OCI-LY1 (cell line): ENCODE data around the gene TRIM61.

ENCODE experiments used
- H2AFZ ChIP-seq: fragments of 200-600 bp; sonication (generic), shearing (Covaris generic); 2 replicates; pipeline ENCODE4 v1.6.0; 2014; ENCODE audit warnings: antibody characterized with exemption, mild to moderate bottlenecking, low read length
- H3F3A ChIP-seq: fragments of 200-600 bp; sonication (generic), shearing (Covaris generic); 2 replicates; pipeline ENCODE4 v1.6.0; 2014; ENCODE audit warnings: mild to moderate bottlenecking, antibody characterized with exemption, low read length, moderate library complexity; ENCODE audit not compliant: insufficient read depth
- H3K27ac ChIP-seq: fragments of 200-600 bp; sonication (generic); 2 replicates; pipeline ENCODE4 v1.5.1; 2014; ENCODE audit warnings: low read length, mixed run types, mild to moderate bottlenecking, low read depth; ENCODE audit not compliant: poor library complexity, severe bottlenecking
- H3K27me3 ChIP-seq: fragments of 200-600 bp; sonication (generic); 2 replicates; pipeline ENCODE4 v1.6.0; 2014; ENCODE audit warnings: antibody characterized with exemption, mild to moderate bottlenecking, low read length, moderate library complexity; ENCODE audit not compliant: insufficient read depth
- H3K36me3 ChIP-seq: fragments of 200-600 bp; sonication (generic); 2 replicates; pipeline ENCODE4 v1.6.1; 2014; ENCODE audit warnings: mild to moderate bottlenecking, antibody characterized with exemption, low read length, moderate library complexity, mixed read lengths; ENCODE audit not compliant: insufficient read depth
- H3K4me1 ChIP-seq: fragments of 200-600 bp; sonication (generic); 2 replicates; pipeline ENCODE4 v1.5.1; 2014; ENCODE audit warnings: mild to moderate bottlenecking, low read length, moderate library complexity; ENCODE audit not compliant: insufficient read depth, severe bottlenecking
- H3K4me2 ChIP-seq: fragments of 200-600 bp; sonication (generic), shearing (Covaris generic); 2 replicates; pipeline ENCODE4 v1.6.1; 2014; ENCODE audit warnings: low read length
- H3K4me3 ChIP-seq: fragments of 200-600 bp; sonication (generic); 2 replicates; pipeline ENCODE4 v1.5.1; 2014; ENCODE audit warnings: low read length, low read depth, mild to moderate bottlenecking, mixed read lengths; ENCODE audit not compliant: poor library complexity, severe bottlenecking
- H3K79me2 ChIP-seq: fragments of 200-600 bp; shearing (Covaris generic); 2 replicates; pipeline ENCODE4 v1.6.1; 2016; ENCODE audit warnings: mixed run types, low read length, mixed read lengths; ENCODE audit not compliant: insufficient read depth
- H3K9ac ChIP-seq: fragments of 200-600 bp; sonication (generic), shearing (Covaris generic); 2 replicates; pipeline ENCODE4 v1.6.1; 2014; ENCODE audit warnings: mild to moderate bottlenecking, low read length, mixed read lengths
- H3K9me2 ChIP-seq: fragments of 200-600 bp; sonication (generic), shearing (Covaris generic); 2 replicates; pipeline ENCODE4 v1.6.1; 2014; ENCODE audit warnings: low read depth, mild to moderate bottlenecking, low read length, mixed read lengths
- H3K9me3 ChIP-seq: fragments of 200-600 bp; shearing (Covaris generic); 2 replicates; pipeline ENCODE4 v1.6.1; 2014; ENCODE audit warnings: low read length, mixed read lengths
- H4K20me1 ChIP-seq: fragments of 200-600 bp; sonication (generic), shearing (Covaris generic); 2 replicates; pipeline ENCODE4 v1.6.0; 2016; ENCODE audit warnings: mild to moderate bottlenecking, low read length; ENCODE audit not compliant: insufficient read depth
- CTCF ChIP-seq: fragments of 200-600 bp; sonication (generic), shearing (Covaris generic); IDR thresholded peaks from 2 replicates; pipeline ENCODE4 v1.5.1; 2017; ENCODE audit warnings: mild to moderate bottlenecking, antibody characterized with exemption, low read length, moderate library complexity, mixed read lengths
- EZH2 ChIP-seq: fragments of 200-600 bp; sonication (generic), shearing (Covaris generic); IDR thresholded peaks from 2 replicates; pipeline ENCODE4 v1.8.0; 2017; ENCODE audit warnings: borderline replicate concordance, mixed run types, mild to moderate bottlenecking, antibody characterized with exemption, low read length, moderate library complexity, mixed read lengths

TRIM61 gene

GRCh38 chr4:164918956-164919355 is 58.5 kb downstream of the TRIM61 start:
- Histone ChIP-seq H3K79me2 (no peaks in the 10 kb centered on the region), H2AFZ (no peak overlapping the region), H3K36me3 (no peaks in the 10 kb centered on the region), H3K4me1 (no peaks in the 10 kb centered on the region), H3K27ac (no peak overlapping the region), H3K4me2 (no peak overlapping the region), H3K27me3 (no peaks in the 10 kb centered on the region; the same call in 1 of the 2 replicates), H3F3A (no peaks in the 10 kb centered on the region), H3K9me3 (no peaks in the 10 kb centered on the region), H3K9me2 (no peaks in the 10 kb centered on the region), H3K9ac (no peak overlapping the region), H4K20me1 (no peaks in the 10 kb centered on the region), H3K4me3 (no peak overlapping the region)
- TF ChIP-seq EZH2 (no peak), CTCF (no peak)
